K562 (cell line): Measurements from ENCODE around the gene OR52E4. TPM values are rescaled to one million over a fixed set of nuclear protein-coding genes. Genes with fewer than 3 reads are reported as not detected.

ENCODE experiments used
- ATAC-seq: fragments of 200-7000 bp; cut with Tn5 transposase; 3 replicates; pipeline ENCODE4 v1.9.1; 2020; ENCODE audit warnings: moderate library complexity
- BruUV-seq: library from RNA; stranded (reverse); fragments of 400-500 nt; replicated peaks from 2 replicates; lab custom pipeline; 2021; lab: Mats Ljungman, UMichigan
- CTCF ChIA-PET: fragments of 300-600 bp; formaldehyde crosslinking; extraction: SDS; loops from one replicate; lab custom pipeline; 2021; ENCODE audit warnings: low intra/inter-chr PET ratio; lab: Yijun Ruan, JAX
- POLR2A ChIA-PET: fragments of 300-600, 350-650 bp; sonication (Branson Sonifier 250); formaldehyde crosslinking; extraction: SDS; loops from one replicate; lab custom pipeline; 2021; ENCODE audit warnings: antibody characterized with exemption, inconsistent platforms; lab: Yijun Ruan, JAX
- DNase-seq, 4 experiments: peaks; one replicate each; pipeline versions ENCODE4 v3.0.0 to v3.0.0-alpha.2; 2011 to 2018; ENCODE audit warnings: low spot score in 3 of 4, mixed read lengths in 3 of 4; ENCODE audit errors: extremely low read depth in 1 of 4
- FAIRE-seq: peaks from 2 replicates; lab custom pipeline; 2011; peaks lifted over from hg19 to GRCh38; lab: Jason Lieb, UNC
- H2AFZ ChIP-seq: 2 replicates; pipeline ENCODE4 v1.6.0; 2011; ENCODE audit warnings: low read depth, low read length, control low read depth, inconsistent platforms
- H3K27ac ChIP-seq: fragments of 200-600 bp; 3 replicates; pipeline ENCODE4 v1.8.0; 2011; ENCODE audit warnings: low read depth, mild to moderate bottlenecking, control low read depth, inconsistent platforms, low read length, moderate library complexity, mixed read lengths; ENCODE audit errors: extremely low read depth
- H3K27me3 ChIP-seq, 2 experiments: fragments of 300-600 bp in 1 of 2; 2 replicates in 1 of 2; 3 replicates in 1 of 2; pipeline versions ENCODE4 v1.6.0 to v1.8.0; 2011; ENCODE audit warnings: inconsistent platforms in 2 of 2, low read length in 2 of 2, mild to moderate bottlenecking in 1 of 2, mixed read lengths in 1 of 2, moderate library complexity in 1 of 2; ENCODE audit not compliant: control insufficient read depth in 2 of 2, insufficient read depth in 2 of 2
- H3K36me3 ChIP-seq: fragments of 300-600 bp; 3 replicates; pipeline ENCODE4 v1.8.0; 2011; ENCODE audit warnings: mild to moderate bottlenecking, low read length, inconsistent platforms; ENCODE audit not compliant: control insufficient read depth, insufficient read depth
- H3K4me1 ChIP-seq, 2 experiments: fragments of 200-600 bp in 1 of 2; replicated peaks in 1 of 2; 2 replicates in 1 of 2; 3 replicates in 1 of 2; pipeline versions ENCODE4 v1.5.1 to v1.8.0; 2011; ENCODE audit warnings: inconsistent platforms in 2 of 2, low read length in 2 of 2, mild to moderate bottlenecking in 1 of 2, mixed read lengths in 1 of 2, moderate library complexity in 1 of 2; ENCODE audit not compliant: control insufficient read depth in 2 of 2, insufficient read depth in 2 of 2
- H3K4me2 ChIP-seq: 2 replicates; pipeline ENCODE4 v1.6.1; 2011; ENCODE audit warnings: low read length, control low read depth, inconsistent platforms, mixed read lengths; ENCODE audit not compliant: insufficient read depth
- H3K4me3 ChIP-seq: fragments of 200-600 bp; sonication (generic), shearing (Covaris generic); 2 replicates; pipeline ENCODE4 v1.5.1; 2016; ENCODE audit warnings: control low read depth, inconsistent platforms
- H3K79me2 ChIP-seq: fragments of 200-600 bp; 3 replicates; pipeline ENCODE4 v1.8.0; 2011; ENCODE audit warnings: low read length, inconsistent platforms; ENCODE audit not compliant: control insufficient read depth, insufficient read depth
- H3K9ac ChIP-seq, 2 experiments: 2 replicates each; pipeline versions ENCODE4 v1.6.0 to v1.6.1; 2011; ENCODE audit warnings: low read depth in 2 of 2, low read length in 2 of 2, control low read depth in 1 of 2, inconsistent platforms in 1 of 2, mild to moderate bottlenecking in 1 of 2, mixed read lengths in 1 of 2; ENCODE audit not compliant: insufficient read depth in 1 of 2
- H3K9me1 ChIP-seq: one replicate; pipeline ENCODE4 v1.6.0; 2011; ENCODE audit warnings: inconsistent platforms, mild to moderate bottlenecking, low read length, moderate library complexity; ENCODE audit not compliant: control insufficient read depth, insufficient read depth
- H3K9me3 ChIP-seq: replicated peaks from 2 replicates; pipeline ENCODE4 v1.5.1; 2011; ENCODE audit warnings: low read depth, low read length, inconsistent platforms; ENCODE audit not compliant: control insufficient read depth, insufficient read depth
- H4K20me1 ChIP-seq: replicated peaks from 2 replicates; pipeline ENCODE4 v1.6.1; 2011; ENCODE audit warnings: low read length, inconsistent platforms, mixed read lengths; ENCODE audit not compliant: control insufficient read depth, insufficient read depth
- CREB1 ChIP-seq, 2 experiments: sonication (generic) in 1 of 2; formaldehyde crosslinking in 1 of 2; IDR thresholded peaks; 2 replicates each; pipeline versions ENCODE4 v1.6.1 to v1.8.0; 2012 to 2022; ENCODE audit warnings: inconsistent platforms in 1 of 2, mild to moderate bottlenecking in 1 of 2, missing genetic modification reagents in 1 of 2, moderate library complexity in 1 of 2
- ERF ChIP-seq: fragments of 450-650 bp; formaldehyde crosslinking; IDR thresholded peaks from 2 replicates; pipeline ENCODE4 v1.4.0; 2020; ENCODE audit warnings: mild to moderate bottlenecking, mixed read lengths
- FOSL1 ChIP-seq: fragments of 200-800 bp; sonication (Bioruptor generic); conservative IDR thresholded peaks from 2 replicates; pipeline ENCODE4 v1.6.1; 2016; ENCODE audit warnings: missing genetic modification characterization, missing compliant biosample characterization
- NKRF ChIP-seq: fragments of 450-650 bp; IDR thresholded peaks from 2 replicates; pipeline ENCODE4 v1.6.1; 2016; ENCODE audit warnings: borderline replicate concordance
- PHF20 ChIP-seq: fragments of 450-650 bp; IDR thresholded peaks from 2 replicates; pipeline ENCODE4 v1.6.1; 2018; ENCODE audit not compliant: partially characterized antibody
- PHF8 ChIP-seq: fragments of 200-600 bp; sonication (generic); IDR thresholded peaks from 2 replicates; pipeline ENCODE4 v1.6.1; 2012; ENCODE audit warnings: mixed run types, mild to moderate bottlenecking, inconsistent platforms, low read length, moderate library complexity, borderline replicate concordance
- PTRF ChIP-seq: fragments of 450-650 bp; IDR thresholded peaks from 2 replicates; pipeline ENCODE4 v1.6.1; 2016; ENCODE audit warnings: mild to moderate bottlenecking, missing genetic modification characterization, missing compliant biosample characterization
- ZBTB7A ChIP-seq: IDR thresholded peaks from 2 replicates; pipeline ENCODE4 v1.6.1; 2011; ENCODE audit warnings: low read depth, mild to moderate bottlenecking, low read length, moderate library complexity, borderline replicate concordance; ENCODE audit not compliant: control insufficient read depth
- ZNF41 ChIP-seq: fragments of 250-450 bp; sonication (Bioruptor Pico); conservative IDR thresholded peaks from 2 replicates; pipeline ENCODE4 v1.4.0; 2020; ENCODE audit warnings: mild to moderate bottlenecking
- ZNF609 ChIP-seq: sonication (generic); formaldehyde crosslinking; IDR thresholded peaks from 2 replicates; pipeline ENCODE4 v1.8.1; 2023; ENCODE audit warnings: missing genetic modification reagents, mild to moderate bottlenecking, borderline replicate concordance
- ZNF75A ChIP-seq: fragments of 450-650 bp; formaldehyde crosslinking; IDR thresholded peaks from 2 replicates; pipeline ENCODE4 v1.4.0; 2020; ENCODE audit warnings: mild to moderate bottlenecking
- WGBS: fragments of 100-300 bp; shearing (Covaris generic); methylation state at CpG from one replicate; pipeline ENCODE4 v1.1.6; 2016; ENCODE audit warnings: low coverage, mixed read lengths; ENCODE audit not compliant: insufficient coverage; ENCODE audit errors: missing lambda C conversion rate; 5-methylcytosine and 5-hydroxymethylcytosine counted together
- in situ Hi-C: fragments of 300-500 bp; cut with MboI; formaldehyde crosslinking; loops from 4 replicates; pipeline ENCODE4 v1.15.0; 2018; ENCODE audit warnings: inconsistent platforms, mixed read lengths
- intact Hi-C: fragments of 100-400 bp; cut with micrococcal nuclease; formaldehyde crosslinking; loops from 2 replicates; pipeline ENCODE4 v1.14.2; 2022
- polyA plus RNA-seq, 8 experiments: library from polyadenylated mRNA; depleted of rRNA in 4 of 8; stranded (reverse) in 5 of 8; unstranded in 3 of 8; fragments of >200 nt; fragmentation: Nextera tagmentation in 2 of 8; fragmentation: Illumina TruSeq in 1 of 8; extraction: Ambion mirVana in 2 of 8; extraction: Trizol in 1 of 8; gene quantifications; 2 replicates each; pipeline versions ENCODE4 v1.2.1 to v1.2.3, GENCODE V29; 2011 to 2014; ENCODE audit warnings: inconsistent platforms in 1 of 8, missing spikeins in 1 of 8
- total RNA-seq, 7 experiments: library from RNA; depleted of rRNA in 6 of 7; stranded (reverse); fragments of >200 nt in 6 of 7; fragmentation: Illumina TruSeq in 2 of 7; extraction: Trizol in 2 of 7; gene quantifications; 2 replicates each; pipeline versions ENCODE4 v1.2.1 to v1.2.3, GENCODE V29; 2011 to 2021; ENCODE audit warnings: low replicate concordance in 1 of 7
- TF ChIP-seq, protein P1 (sequence below), 2 experiments: fragments of 450-650 bp in 1 of 2; sonication (generic) in 1 of 2; formaldehyde crosslinking in 1 of 2; IDR thresholded peaks in 1 of 2; conservative IDR thresholded peaks in 1 of 2; 2 replicates each; pipeline versions ENCODE4 v1.6.1 to v1.8.1; 2016 to 2023; ENCODE audit warnings: mild to moderate bottlenecking in 2 of 2, moderate library complexity in 2 of 2, inconsistent platforms in 1 of 2, missing genetic modification reagents in 1 of 2

OR52E4 gene
- total and polyA plus RNA-seq, 9 of the 15 experiments (the other 6 are each of a cell fraction or from before 2014, with no cell fraction given): not detected

DNA sequence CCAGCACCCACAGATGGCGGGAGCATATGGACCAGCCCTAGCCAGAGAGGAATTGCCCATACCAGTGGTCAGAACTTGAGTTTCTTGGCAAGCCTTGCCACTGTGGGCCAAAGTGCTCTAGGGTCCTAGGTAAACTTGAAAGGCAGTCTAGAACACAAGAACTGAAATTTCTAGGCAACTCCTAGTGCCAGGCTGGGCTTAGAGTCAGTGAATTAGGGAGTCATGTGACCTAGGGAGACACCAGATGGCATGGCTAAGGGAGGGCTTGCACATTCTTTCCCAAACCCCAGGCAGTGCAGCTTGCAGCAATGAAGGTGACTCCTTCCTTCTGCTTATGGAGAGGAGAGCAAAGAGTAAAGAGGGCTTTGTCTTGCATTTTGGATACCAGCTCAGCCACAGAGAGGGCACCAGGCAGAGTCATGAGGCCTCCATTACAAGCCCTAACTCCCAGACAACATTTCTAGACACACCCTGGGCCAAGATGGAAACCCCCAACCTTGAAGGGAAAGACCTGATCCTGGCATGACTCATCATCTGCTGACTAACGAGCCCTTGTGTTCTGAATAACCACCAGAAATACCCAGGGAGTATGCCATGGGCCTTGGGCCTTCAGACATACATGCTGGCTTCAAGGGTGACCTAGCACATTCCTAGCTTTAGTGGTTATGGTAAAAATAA is 42.5 kb downstream of the OR52E4 start:
- Histone ChIP-seq H3K4me1 (no peaks in the 10 kb centered on the region), H3K9me1 (no peaks in the 10 kb centered on the region), H3K9me3 (0 out of 2 replicates have a peak, but pooled peaks cover 1% of the 10 kb centered on the region), H2AFZ (no peak overlapping the region), H3K27me3 (no peaks in the 10 kb centered on the region), H3K27ac (no peak overlapping the region), H3K4me2 (no peak overlapping the region), H3K79me2 (no peaks in the 10 kb centered on the region), H3K4me3 (no peak overlapping the region), H4K20me1 (no peaks in the 10 kb centered on the region), H3K9ac (no peak overlapping the region), H3K36me3 (no peaks in the 10 kb centered on the region)
- POLR2A ChIA-PET: no interaction called here
- intact Hi-C loops (no loop called here), in situ Hi-C loops (no loop called here)
- FAIRE-seq (no peak), DNase-seq (peak in 1 of 4 experiments; percentile 12), ATAC-seq (no peak)
- 0% methylated on average over 2 of the region's 2 CpGs for WGBS
- CTCF ChIA-PET: no interaction called here
- BruUV-seq: no TSS peak
- no peak for TF ChIP-seq ZNF75A (CRISPR knock-in tag)
- no peak for TF ChIP-seq PHF20
- peak; percentile 24; the same call in 1 of the 2 replicates for TF ChIP-seq FOSL1 (tag)
- TF ChIP-seq CREB1 (IDR thresholded peaks at IDR 0.05): no peak
- no peak for TF ChIP-seq CREB1 (CRISPR knock-in tag; IDR thresholded peaks at IDR 0.05)
- TF ChIP-seq, protein P1, sequence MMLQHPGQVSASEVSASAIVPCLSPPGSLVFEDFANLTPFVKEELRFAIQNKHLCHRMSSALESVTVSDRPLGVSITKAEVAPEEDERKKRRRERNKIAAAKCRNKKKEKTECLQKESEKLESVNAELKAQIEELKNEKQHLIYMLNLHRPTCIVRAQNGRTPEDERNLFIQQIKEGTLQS (IDR thresholded peaks at IDR 0.05): peak; percentile 27; the same call in 1 of the 2 replicates
- TF ChIP-seq, protein P1 (CRISPR knock-in tag; conservative IDR thresholded peaks at IDR 0.05): no peak
- no peak for TF ChIP-seq PTRF (tag)
- TF ChIP-seq ZNF609 (CRISPR knock-in tag): no peak
- TF ChIP-seq ERF (CRISPR knock-in tag): no peak
- no peak for TF ChIP-seq ZNF41 (CRISPR knock-in tag)
- no peak for TF ChIP-seq NKRF
- no peak for TF ChIP-seq PHF8
- no peak for TF ChIP-seq ZBTB7A
